Uterus (tissue), 4 donors: ENCODE data around the gene IARS2. TPM values are rescaled to one million over a fixed set of nuclear protein-coding genes. Genes with fewer than 3 reads are reported as not detected.
"Not testable (repeated sequence)": the region's sequence is repeated elsewhere in the genome, so short reads cannot be mapped to it uniquely, and the experiment has no call there.

Source experiments
- DNase-seq, 2 donors: peaks; one replicate each; pipeline ENCODE4 v3.0.0-alpha.2; 2019 to 2020
- H3K27ac ChIP-seq, 2 donors: fragments of 200-600 bp; sonication (generic); 1 replicate in 1 of 2; 2 replicates in 1 of 2; pipeline ENCODE4 v1.5.1; 2016 to 2018
- H3K27me3 ChIP-seq, 2 donors: fragments of 200-600 bp; sonication (generic); one replicate each; pipeline ENCODE4 v1.5.1; 2018 to 2019; ENCODE audit warnings: control low read depth in 1 of 2
- H3K36me3 ChIP-seq, 2 donors: fragments of 200-600 bp; sonication (generic); one replicate each; pipeline ENCODE4 v1.5.1; 2019; ENCODE audit warnings: control low read depth in 1 of 2
- H3K4me1 ChIP-seq, 2 donors: fragments of 200-600 bp; sonication (generic); one replicate each; pipeline ENCODE4 v1.5.1; 2018 to 2019; ENCODE audit warnings: control low read depth in 1 of 2
- H3K4me3 ChIP-seq, 2 donors: fragments of 200-600 bp; sonication (generic); 1 replicate in 1 of 2; 2 replicates in 1 of 2; pipeline ENCODE4 v1.5.1; 2018 to 2019; ENCODE audit warnings: mild to moderate bottlenecking in 1 of 2
- H3K9me3 ChIP-seq, 2 donors: fragments of 200-600 bp; sonication (generic); one replicate each; pipeline ENCODE4 v1.5.1; 2019; ENCODE audit warnings: control low read depth in 1 of 2
- POLR2A ChIP-seq, 2 donors: fragments of 450-650 bp; IDR thresholded peaks; one replicate each; pipeline ENCODE4 v1.6.1; 2016; ENCODE audit warnings: antibody characterized with exemption in 2 of 2, mild to moderate bottlenecking in 1 of 2, moderate library complexity in 1 of 2
- intact Hi-C: fragments of 100-400 bp; cut with DNase I; formaldehyde crosslinking; loops from one replicate; pipeline ENCODE4 v1.15.1; 2023; ENCODE audit warnings: low total_unique reads
- total RNA-seq, 4 donors: library from RNA; depleted of rRNA in 3 of 4; stranded (reverse); fragments of >200 nt in 3 of 4; gene quantifications; one replicate each; pipeline versions ENCODE4 v1.1.0 to v1.2.4, GENCODE V29; 2014 to 2023
- TF ChIP-seq, protein P1 (sequence below), 4 experiments: fragments of 200-600 bp in 2 of 4; fragments of 450-650 bp in 2 of 4; sonication (generic) in 2 of 4; IDR thresholded peaks; one replicate each; pipeline ENCODE4 v1.5.1; 2016 to 2019; ENCODE audit warnings: antibody characterized with exemption in 4 of 4, mild to moderate bottlenecking in 2 of 4, moderate library complexity in 1 of 4
- donor health status: DM: yes; HTN: yes; CAD: no.

The IARS2 gene
- total RNA-seq, 4 donors from 2014 or later = 41.0 to 76.5 (median 49.8) TPM

GRCh38 chr1:220076861-220077762 is 16.8 kb upstream of the IARS2 start:
- no peak for DNase-seq
- no peak overlapping the region for H3K4me3 ChIP-seq
- H3K9me3 ChIP-seq = no peaks in the 10 kb centered on the region
- no peaks in the 10 kb centered on the region for H3K36me3 ChIP-seq
- no peaks in the 10 kb centered on the region for H3K4me1 ChIP-seq
- TF ChIP-seq POLR2A (IDR thresholded peaks at IDR 0.05) = no peak
- TF ChIP-seq, protein P1, sequence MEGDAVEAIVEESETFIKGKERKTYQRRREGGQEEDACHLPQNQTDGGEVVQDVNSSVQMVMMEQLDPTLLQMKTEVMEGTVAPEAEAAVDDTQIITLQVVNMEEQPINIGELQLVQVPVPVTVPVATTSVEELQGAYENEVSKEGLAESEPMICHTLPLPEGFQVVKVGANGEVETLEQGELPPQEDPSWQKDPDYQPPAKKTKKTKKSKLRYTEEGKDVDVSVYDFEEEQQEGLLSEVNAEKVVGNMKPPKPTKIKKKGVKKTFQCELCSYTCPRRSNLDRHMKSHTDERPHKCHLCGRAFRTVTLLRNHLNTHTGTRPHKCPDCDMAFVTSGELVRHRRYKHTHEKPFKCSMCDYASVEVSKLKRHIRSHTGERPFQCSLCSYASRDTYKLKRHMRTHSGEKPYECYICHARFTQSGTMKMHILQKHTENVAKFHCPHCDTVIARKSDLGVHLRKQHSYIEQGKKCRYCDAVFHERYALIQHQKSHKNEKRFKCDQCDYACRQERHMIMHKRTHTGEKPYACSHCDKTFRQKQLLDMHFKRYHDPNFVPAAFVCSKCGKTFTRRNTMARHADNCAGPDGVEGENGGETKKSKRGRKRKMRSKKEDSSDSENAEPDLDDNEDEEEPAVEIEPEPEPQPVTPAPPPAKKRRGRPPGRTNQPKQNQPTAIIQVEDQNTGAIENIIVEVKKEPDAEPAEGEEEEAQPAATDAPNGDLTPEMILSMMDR (IDR thresholded peaks at IDR 0.05) = no peak
- H3K27me3 ChIP-seq = no peaks in the 10 kb centered on the region
- intact Hi-C loops = no loop called here
- no peak overlapping the region for H3K27ac ChIP-seq

DNA sequence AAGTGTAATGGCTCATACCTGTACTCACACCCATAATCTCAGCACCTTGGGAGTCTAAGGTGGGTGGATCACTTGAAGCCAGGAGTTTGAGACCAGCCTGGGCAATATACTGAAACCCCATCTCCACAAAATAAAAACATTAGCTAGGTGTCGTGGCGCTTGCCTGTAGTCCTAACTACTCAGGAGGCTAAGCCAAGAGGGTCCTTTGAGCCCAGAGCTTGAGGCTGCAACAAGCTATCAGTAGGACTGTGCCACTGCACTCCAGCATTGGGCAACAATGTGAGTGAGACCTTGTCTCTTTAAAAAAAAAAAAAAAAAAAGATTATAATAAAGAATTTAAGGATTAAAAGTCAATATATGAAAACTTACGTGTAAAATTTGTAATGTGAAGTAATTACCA is 16.0 kb upstream of the IARS2 start:
- Histone ChIP-seq H3K4me1 (no peaks in the 10 kb centered on the region), H3K36me3 (no peaks in the 10 kb centered on the region), H3K27me3 (no peaks in the 10 kb centered on the region), H3K4me3 (no peak overlapping the region), H3K27ac (no peak overlapping the region), H3K9me3 (no peaks in the 10 kb centered on the region)
- intact Hi-C loops = no loop called here
- no peak for TF ChIP-seq POLR2A (IDR thresholded peaks at IDR 0.05)
- TF ChIP-seq, protein P1 (IDR thresholded peaks at IDR 0.05) = no peak
- no peak for DNase-seq

DNA sequence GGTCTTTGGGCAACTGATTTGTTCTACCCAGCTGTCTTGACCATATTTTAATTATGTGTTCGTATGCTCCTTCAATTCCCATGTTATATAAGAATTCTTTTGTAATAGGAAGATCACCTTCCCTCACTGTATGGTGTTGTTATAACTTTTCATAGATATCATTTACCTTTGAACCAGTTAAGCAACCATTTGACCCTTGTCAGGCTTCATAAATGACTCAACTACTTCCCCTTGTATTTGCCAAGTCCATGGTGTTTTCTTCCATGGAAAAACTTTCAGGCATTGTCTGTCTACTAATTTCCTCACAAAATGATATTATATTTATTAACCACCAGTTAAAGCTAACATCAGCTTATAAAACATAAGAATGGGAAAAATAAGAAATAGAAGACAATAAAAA is 9.5 kb upstream of the IARS2 start:
- Histone ChIP-seq H3K4me3 (no peak overlapping the region), H3K9me3 (no peaks in the 10 kb centered on the region), H3K36me3 (no peaks in the 10 kb centered on the region), H3K27me3 (no peaks in the 10 kb centered on the region), H3K4me1 (no peaks in the 10 kb centered on the region), H3K27ac (no peak overlapping the region)
- intact Hi-C loops = no loop called here
- TF ChIP-seq, protein P1 (IDR thresholded peaks at IDR 0.05) = no peak
- TF ChIP-seq POLR2A (IDR thresholded peaks at IDR 0.05) = no peak
- no peak for DNase-seq

DNA sequence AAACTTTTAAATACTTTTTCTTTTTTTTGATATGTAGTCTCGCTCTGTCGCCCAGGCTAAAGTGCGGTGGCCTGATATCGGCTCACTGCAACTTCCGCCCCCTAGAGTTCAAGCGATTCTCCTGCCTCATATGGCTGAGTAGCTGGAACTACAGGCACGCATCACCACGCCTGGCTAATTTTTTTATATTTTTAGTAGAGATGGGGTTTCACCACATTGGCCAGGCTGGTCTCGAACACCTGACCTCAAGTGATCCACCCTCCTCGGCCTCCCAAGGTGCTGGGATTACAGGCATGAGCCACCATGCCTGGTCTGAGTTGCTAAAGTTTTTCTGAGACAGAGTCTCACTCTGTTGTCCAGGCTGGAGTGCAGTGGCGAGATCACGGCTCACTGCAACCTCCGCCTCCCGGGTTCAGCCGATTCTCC is 7.7 kb upstream of the IARS2 start:
- H3K4me1 ChIP-seq, intact Hi-C loops, H3K36me3 ChIP-seq, H3K27ac ChIP-seq, DNase-seq, H3K27me3 ChIP-seq, H3K9me3 ChIP-seq, H3K4me3 ChIP-seq: not testable (repeated sequence)

DNA sequence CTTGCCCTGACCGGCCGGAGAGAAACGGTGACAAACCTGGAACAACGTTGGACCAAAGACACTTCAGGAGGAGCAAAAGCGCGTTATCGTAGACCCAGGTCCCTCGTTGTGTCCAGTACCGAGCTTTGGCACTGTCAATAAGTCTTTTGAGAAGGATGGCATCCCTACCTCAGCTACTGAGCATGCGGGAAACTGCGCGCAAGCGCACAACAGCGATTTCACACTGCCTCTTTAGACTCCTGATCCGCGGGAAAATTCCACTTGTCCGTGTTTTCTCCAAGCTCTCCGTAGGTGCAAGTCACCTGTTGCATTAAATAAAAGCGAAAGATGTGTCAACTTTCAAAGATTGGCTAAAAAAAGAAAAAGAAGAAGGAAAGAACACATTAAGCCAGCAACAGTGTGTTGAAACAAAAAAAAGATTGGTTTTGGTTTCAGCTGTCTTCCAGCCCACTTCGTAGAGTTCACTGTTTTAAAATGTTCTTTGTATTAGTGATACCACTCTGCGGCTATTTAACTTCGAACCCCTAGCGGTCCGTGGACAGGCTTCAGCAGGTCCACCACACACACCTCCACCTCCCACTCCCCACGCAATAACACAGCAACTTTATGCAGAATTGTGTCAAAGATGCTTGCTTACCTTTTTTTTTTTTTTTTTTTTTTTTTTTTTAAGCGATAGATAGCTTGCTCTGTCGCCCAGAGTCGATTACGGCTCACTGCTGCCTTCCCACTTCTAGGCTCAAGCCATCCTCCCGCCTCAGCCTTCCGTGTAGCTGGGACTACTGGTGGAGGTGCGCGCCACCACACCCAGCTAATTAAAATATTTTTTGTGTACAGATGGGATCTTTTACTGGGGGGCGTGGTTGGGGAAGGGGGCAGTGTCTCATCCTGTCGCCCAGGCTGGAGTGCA is 4.0 kb upstream of the IARS2 start, which contains the start of gene BPNT1:
BPNT1 (minus strand) TSS at position 139 of the 907 bp plus-strand sequence. CDS start 9,942 bp downstream, outside the sequence.
- Histone ChIP-seq H3K27ac (peak within 1 kb of the TSS; percentile 57 to 67), H3K4me1 (peaks cover 0 to 2% of the 10 kb centered on the region in 2 donors), H3K36me3 (no peaks in the 10 kb centered on the region), H3K27me3 (no peaks in the 10 kb centered on the region), H3K4me3 (peak within 1 kb of the TSS; percentile 57 to 76), H3K9me3 (no peaks in the 10 kb centered on the region)
- peak; percentile 91 to 95 for DNase-seq
- intact Hi-C loops = no loop called here
- TF ChIP-seq POLR2A (IDR thresholded peaks at IDR 0.05) = peak; percentile 57 to 59
- TF ChIP-seq, protein P1 (IDR thresholded peaks at IDR 0.05) = peak in 2 of 4 experiments; percentile 29 to 36
